Prostate gland (tissue), 2 donors: ENCODE measurements around the gene FBXL17. TPM values are rescaled to one million over a fixed set of nuclear protein-coding genes. Genes with fewer than 3 reads are reported as not detected.

Experiments used
- DNase-seq: peaks from one replicate; pipeline ENCODE4 v3.0.0-alpha.2; 2019; ENCODE audit warnings: low spot score
- H3K27ac ChIP-seq, 2 donors: fragments of 200-600 bp; sonication (generic); 2 replicates each; pipeline ENCODE4 v1.5.1; 2017 to 2019
- H3K27me3 ChIP-seq: fragments of 200-600 bp; sonication (generic); replicated peaks from 2 replicates; pipeline ENCODE4 v1.5.1; 2019; ENCODE audit not compliant: insufficient read depth
- H3K36me3 ChIP-seq, 2 donors: fragments of 200-600 bp; sonication (generic); 1 replicate in 1 of 2; 2 replicates in 1 of 2; pipeline versions ENCODE4 v1.5.1 to v1.8.1; 2017 to 2019
- H3K4me1 ChIP-seq: fragments of 200-600 bp; sonication (generic); replicated peaks from 2 replicates; pipeline ENCODE4 v1.5.1; 2019
- H3K4me3 ChIP-seq, 2 donors: fragments of 200-600 bp; sonication (generic); 2 replicates each; pipeline ENCODE4 v1.5.1; 2017 to 2019
- H3K9me3 ChIP-seq: fragments of 200-600 bp; sonication (generic); 2 replicates; pipeline ENCODE4 v1.5.1; 2017
- POLR2A ChIP-seq: fragments of 450-650 bp; IDR thresholded peaks from one replicate; pipeline ENCODE4 v1.6.1; 2016; ENCODE audit warnings: antibody characterized with exemption, mild to moderate bottlenecking
- POLR2AphosphoS5 ChIP-seq: sonication (generic); formaldehyde crosslinking; IDR thresholded peaks from one replicate; pipeline ENCODE4 v1.6.1; 2017; ENCODE audit warnings: antibody characterized with exemption
- WGBS: methylation state at CpG from one replicate; pipeline ENCODE4 v1.1.5; 2018; 5-methylcytosine and 5-hydroxymethylcytosine counted together
- intact Hi-C: fragments of 100-400 bp; cut with DNase I; formaldehyde crosslinking; loops from one replicate; pipeline ENCODE4 v1.14.2; 2022
- total RNA-seq, 2 donors: library from RNA; depleted of rRNA; stranded (reverse); fragments of >200 nt; gene quantifications; one replicate each; pipeline ENCODE4 v1.1.0, GENCODE V29; 2016
- TF ChIP-seq, protein P1 (sequence below), 4 experiments: fragments of 200-600 bp in 2 of 4; fragments of 450-650 bp in 2 of 4; sonication (generic) in 2 of 4; IDR thresholded peaks; 1 replicate in 3 of 4; 2 replicates in 1 of 4; pipeline ENCODE4 v1.5.1; 2016 to 2019; ENCODE audit warnings: antibody characterized with exemption in 4 of 4, mild to moderate bottlenecking in 2 of 4, moderate library complexity in 2 of 4

FBXL17 gene
- total RNA-seq, 2 donors from 2014 or later, result 14.8 to 30.4 TPM

DNA sequence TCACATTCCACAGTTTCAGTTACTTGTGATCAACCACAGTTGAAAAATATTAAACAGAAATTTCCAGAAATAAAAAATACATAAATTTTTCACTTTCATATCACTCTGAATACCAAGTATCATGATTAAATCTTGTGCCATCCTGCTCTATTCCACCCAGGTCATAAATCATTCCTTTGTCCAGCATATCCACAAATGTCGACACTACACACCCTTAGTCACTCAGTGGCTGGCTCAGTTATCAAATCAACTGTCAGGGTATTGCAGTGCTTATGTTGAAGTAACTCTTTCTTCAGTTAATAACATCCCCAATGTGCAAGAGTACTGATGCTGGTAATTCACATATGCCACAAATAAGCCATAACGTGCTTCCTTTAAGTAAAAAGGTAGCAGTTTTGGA lies 115.7 kb downstream of the FBXL17 start:
- Histone ChIP-seq H3K27ac (no peak overlapping the region), H3K4me1 (no peaks in the 10 kb centered on the region), H3K4me3 (no peak overlapping the region), H3K27me3 (no peaks in the 10 kb centered on the region), H3K36me3 (no peaks in the 10 kb centered on the region), H3K9me3 (no peaks in the 10 kb centered on the region)
- DNase-seq, result no peak
- intact Hi-C loops, result no loop called here
- WGBS, result 82% methylated on average over 2 of the region's 2 CpGs
- TF ChIP-seq, protein P1, sequence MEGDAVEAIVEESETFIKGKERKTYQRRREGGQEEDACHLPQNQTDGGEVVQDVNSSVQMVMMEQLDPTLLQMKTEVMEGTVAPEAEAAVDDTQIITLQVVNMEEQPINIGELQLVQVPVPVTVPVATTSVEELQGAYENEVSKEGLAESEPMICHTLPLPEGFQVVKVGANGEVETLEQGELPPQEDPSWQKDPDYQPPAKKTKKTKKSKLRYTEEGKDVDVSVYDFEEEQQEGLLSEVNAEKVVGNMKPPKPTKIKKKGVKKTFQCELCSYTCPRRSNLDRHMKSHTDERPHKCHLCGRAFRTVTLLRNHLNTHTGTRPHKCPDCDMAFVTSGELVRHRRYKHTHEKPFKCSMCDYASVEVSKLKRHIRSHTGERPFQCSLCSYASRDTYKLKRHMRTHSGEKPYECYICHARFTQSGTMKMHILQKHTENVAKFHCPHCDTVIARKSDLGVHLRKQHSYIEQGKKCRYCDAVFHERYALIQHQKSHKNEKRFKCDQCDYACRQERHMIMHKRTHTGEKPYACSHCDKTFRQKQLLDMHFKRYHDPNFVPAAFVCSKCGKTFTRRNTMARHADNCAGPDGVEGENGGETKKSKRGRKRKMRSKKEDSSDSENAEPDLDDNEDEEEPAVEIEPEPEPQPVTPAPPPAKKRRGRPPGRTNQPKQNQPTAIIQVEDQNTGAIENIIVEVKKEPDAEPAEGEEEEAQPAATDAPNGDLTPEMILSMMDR (IDR thresholded peaks at IDR 0.05), result no peak
- TF ChIP-seq POLR2A (no peak), POLR2AphosphoS5 (no peak)

DNA sequence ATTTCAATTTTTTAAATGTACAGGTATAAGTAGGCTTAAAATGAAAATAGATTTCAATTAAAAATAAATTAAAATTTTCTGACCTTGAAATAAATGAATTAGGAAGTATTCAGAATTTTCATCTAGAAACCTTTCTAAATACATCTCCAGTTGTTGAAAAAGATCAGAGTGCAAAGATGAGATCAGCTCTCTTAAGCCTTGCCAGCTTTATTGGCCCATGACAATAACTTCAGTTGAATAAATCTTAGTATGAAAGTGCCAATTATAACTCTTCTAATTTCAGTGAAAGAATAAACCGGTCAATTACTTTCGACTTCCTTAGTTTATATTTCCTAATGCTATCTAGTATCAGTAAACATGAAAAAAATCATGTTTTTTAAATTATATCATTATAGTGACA lies 117.4 kb downstream of the FBXL17 start:
- no peak for TF ChIP-seq POLR2A
- no peak for TF ChIP-seq POLR2AphosphoS5
- TF ChIP-seq, protein P1 (IDR thresholded peaks at IDR 0.05), result no peak
- Histone ChIP-seq H3K36me3 (no peaks in the 10 kb centered on the region), H3K4me1 (no peaks in the 10 kb centered on the region), H3K4me3 (no peak overlapping the region), H3K9me3 (no peaks in the 10 kb centered on the region), H3K27me3 (no peaks in the 10 kb centered on the region), H3K27ac (no peak overlapping the region)
- DNase-seq, result no peak
- 68% methylated on average over 2 of the region's 2 CpGs for WGBS
- intact Hi-C loops, result no loop called here

DNA sequence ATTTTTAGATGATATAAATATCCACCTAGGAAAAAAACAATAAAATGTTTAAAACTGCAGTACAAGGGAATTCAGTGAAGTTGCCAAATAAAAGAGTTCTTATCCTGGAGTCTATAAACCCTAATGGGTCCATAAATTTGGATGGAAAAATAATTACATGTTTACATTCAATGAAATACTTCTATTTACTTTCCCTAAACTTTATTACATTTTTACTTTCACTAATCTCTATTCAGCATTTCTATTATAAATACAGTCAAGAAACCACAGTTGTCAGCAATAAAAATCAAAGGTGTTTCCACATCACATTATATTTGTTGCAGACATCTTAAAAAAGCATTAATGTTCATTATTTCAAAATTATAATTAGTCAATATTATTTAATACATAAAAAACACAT lies 118.6 kb downstream of the FBXL17 start:
- intact Hi-C loops, result no loop called here
- no peak for DNase-seq
- Histone ChIP-seq H3K9me3 (no peaks in the 10 kb centered on the region), H3K27me3 (no peaks in the 10 kb centered on the region), H3K4me1 (no peaks in the 10 kb centered on the region), H3K4me3 (no peak overlapping the region), H3K36me3 (no peaks in the 10 kb centered on the region), H3K27ac (no peak overlapping the region)
- no peak for TF ChIP-seq POLR2AphosphoS5
- TF ChIP-seq POLR2A, result no peak
- TF ChIP-seq, protein P1 (IDR thresholded peaks at IDR 0.05), result no peak

DNA sequence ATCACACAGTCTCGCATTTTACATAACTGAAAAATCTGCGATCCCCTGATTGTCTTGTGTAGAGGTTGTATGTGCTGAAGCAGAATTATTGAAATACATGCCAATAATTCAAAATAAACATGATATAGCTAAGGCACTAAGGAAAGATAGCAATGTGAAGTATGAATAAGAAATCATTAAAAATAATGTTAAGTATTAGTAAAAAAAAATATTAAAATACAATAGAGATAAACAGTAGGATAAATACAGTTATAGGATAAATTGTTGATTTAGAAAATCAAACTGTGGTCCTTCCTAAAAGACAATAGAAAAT lies 121.1 kb downstream of the FBXL17 start:
- Histone ChIP-seq H3K4me1 (no peaks in the 10 kb centered on the region), H3K27me3 (no peaks in the 10 kb centered on the region), H3K27ac (no peak overlapping the region), H3K4me3 (no peak overlapping the region), H3K36me3 (no peaks in the 10 kb centered on the region), H3K9me3 (no peaks in the 10 kb centered on the region)
- intact Hi-C loops, result no loop called here
- WGBS, result 18% methylated on average over 2 of the region's 2 CpGs
- TF ChIP-seq POLR2AphosphoS5 (no peak), POLR2A (no peak)
- TF ChIP-seq, protein P1 (IDR thresholded peaks at IDR 0.05), result peak in 1 of 4 experiments; percentile 8
- no peak for DNase-seq

DNA sequence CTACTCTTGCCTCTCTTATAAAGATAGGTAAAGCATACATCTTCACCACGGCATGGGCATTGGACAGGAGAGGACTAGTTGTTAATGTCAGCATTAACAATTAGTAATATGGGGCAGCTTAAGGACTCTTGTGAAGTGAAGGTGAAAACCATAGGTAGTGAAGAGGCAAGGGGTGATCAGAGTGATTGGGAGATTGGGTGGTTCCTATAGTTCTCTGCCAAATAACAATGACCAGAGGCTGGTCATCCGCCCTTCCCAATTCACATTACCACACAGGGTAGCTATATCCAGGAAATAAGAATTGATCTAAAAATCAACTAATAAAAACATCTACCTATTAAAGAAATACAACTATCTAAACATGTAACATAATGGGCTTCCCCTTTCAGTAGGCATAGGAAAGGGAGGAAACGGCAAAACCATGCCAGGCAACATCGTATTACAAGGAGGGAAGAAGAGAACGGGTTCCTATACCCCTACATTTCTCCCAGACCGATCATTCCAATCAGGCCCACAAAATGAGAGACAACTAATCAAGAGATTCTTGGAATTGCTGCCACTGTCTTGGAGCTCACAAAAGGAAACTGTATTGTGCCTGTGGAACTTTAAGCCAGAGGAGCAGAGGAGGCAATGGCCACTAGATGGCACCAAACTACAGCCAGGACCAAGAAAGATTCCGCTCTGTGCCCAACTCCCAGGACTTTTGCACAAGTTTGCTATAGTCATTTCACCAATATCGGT lies 121.6 kb downstream of the FBXL17 start:
- H3K4me1 ChIP-seq, result no peaks in the 10 kb centered on the region
- H3K27ac ChIP-seq, result no peak overlapping the region
- no peaks in the 10 kb centered on the region for H3K27me3 ChIP-seq
- no peaks in the 10 kb centered on the region for H3K36me3 ChIP-seq
- peak; percentile 74 for DNase-seq
- H3K9me3 ChIP-seq, result no peaks in the 10 kb centered on the region
- 48% methylated on average over 8 of the region's 8 CpGs for WGBS
- no peak overlapping the region for H3K4me3 ChIP-seq
- TF ChIP-seq POLR2A, result no peak
- TF ChIP-seq, protein P1 (IDR thresholded peaks at IDR 0.05), result peak; percentile 79 to 81 (median 80)
- TF ChIP-seq POLR2AphosphoS5, result peak; percentile 38
- intact Hi-C loops, result no loop called here
